Parathyroid adenoma (tissue), 2 donors: ENCODE results near the gene ZNF213.

Source experiments
- H2AFZ ChIP-seq: fragments of 300-600 bp; sonication (generic); one replicate; pipeline ENCODE4 v1.7.0; 2017; ENCODE audit warnings: antibody characterized with exemption, mild to moderate bottlenecking
- H3K27ac ChIP-seq: fragments of 300-600 bp; sonication (generic); one replicate; pipeline ENCODE4 v1.7.0; 2017
- H3K27me3 ChIP-seq: fragments of 300-600 bp; sonication (generic); one replicate; pipeline ENCODE4 v1.7.0; 2017; ENCODE audit warnings: low read length; ENCODE audit not compliant: control insufficient read depth, insufficient read depth
- H3K36me3 ChIP-seq: fragments of 300-600 bp; sonication (generic); one replicate; pipeline ENCODE4 v1.7.0; 2017; ENCODE audit warnings: low read length; ENCODE audit not compliant: control insufficient read depth, insufficient read depth
- H3K4me1 ChIP-seq: fragments of 300-600 bp; sonication (generic); one replicate; pipeline ENCODE4 v1.7.0; 2017; ENCODE audit warnings: control low read depth
- H3K4me2 ChIP-seq: fragments of 300-600 bp; sonication (generic); one replicate; pipeline ENCODE4 v1.7.0; 2017; ENCODE audit warnings: low read length
- H3K4me3 ChIP-seq: fragments of 300-600 bp; sonication (generic); one replicate; pipeline ENCODE4 v1.7.0; 2017; ENCODE audit warnings: low read depth, low read length
- H3K79me2 ChIP-seq: fragments of 300-600 bp; sonication (generic); one replicate; pipeline ENCODE4 v1.7.0; 2017; ENCODE audit warnings: control low read depth
- H3K9ac ChIP-seq: fragments of 300-600 bp; sonication (generic); one replicate; pipeline ENCODE4 v1.7.0; 2017; ENCODE audit warnings: mild to moderate bottlenecking
- H3K9me3 ChIP-seq: fragments of 300-600 bp; sonication (generic); one replicate; pipeline ENCODE4 v1.7.0; 2017; ENCODE audit warnings: low read length; ENCODE audit not compliant: control insufficient read depth
- TF ChIP-seq, protein P1 (sequence below): fragments of 300-600 bp; sonication (generic); IDR thresholded peaks from one replicate; pipeline ENCODE4 v1.7.0; 2017; ENCODE audit warnings: antibody characterized with exemption, mild to moderate bottlenecking
- donor health status: primary hyperparathyroidism.

The ZNF213 gene

DNA sequence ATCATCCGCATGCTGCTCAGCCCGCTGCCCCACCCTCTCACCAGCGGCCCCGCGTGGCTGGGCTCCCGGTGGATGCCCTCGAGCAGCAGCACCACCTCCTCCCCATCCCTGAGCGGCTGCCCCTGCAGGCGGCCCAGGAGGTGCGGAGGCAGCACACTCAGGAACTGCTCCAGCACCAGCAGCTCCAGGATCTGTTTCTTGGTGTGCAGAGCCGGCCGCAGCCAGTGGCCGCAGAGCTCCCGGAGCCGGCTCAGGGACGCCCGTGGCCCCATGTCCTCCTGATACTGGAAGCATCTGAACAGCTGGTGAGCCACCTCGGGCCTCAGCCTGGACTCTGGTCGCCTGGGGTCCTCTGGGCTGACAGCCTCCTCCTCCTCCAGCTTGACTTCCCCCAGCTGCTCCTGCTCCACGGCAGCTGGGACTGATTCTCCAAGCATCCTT lies 42.3 kb upstream of the ZNF213 start:
- Histone ChIP-seq H3K9me3 (no peaks in the 10 kb centered on the region), H3K36me3 (no peaks in the 10 kb centered on the region), H2AFZ (no peak overlapping the region), H3K9ac (no peak overlapping the region), H3K27me3 (no peaks in the 10 kb centered on the region), H3K4me2 (no peak overlapping the region), H3K4me1 (no peaks in the 10 kb centered on the region), H3K4me3 (no peak overlapping the region), H3K79me2 (no peaks in the 10 kb centered on the region), H3K27ac (no peak overlapping the region)
- TF ChIP-seq, protein P1, sequence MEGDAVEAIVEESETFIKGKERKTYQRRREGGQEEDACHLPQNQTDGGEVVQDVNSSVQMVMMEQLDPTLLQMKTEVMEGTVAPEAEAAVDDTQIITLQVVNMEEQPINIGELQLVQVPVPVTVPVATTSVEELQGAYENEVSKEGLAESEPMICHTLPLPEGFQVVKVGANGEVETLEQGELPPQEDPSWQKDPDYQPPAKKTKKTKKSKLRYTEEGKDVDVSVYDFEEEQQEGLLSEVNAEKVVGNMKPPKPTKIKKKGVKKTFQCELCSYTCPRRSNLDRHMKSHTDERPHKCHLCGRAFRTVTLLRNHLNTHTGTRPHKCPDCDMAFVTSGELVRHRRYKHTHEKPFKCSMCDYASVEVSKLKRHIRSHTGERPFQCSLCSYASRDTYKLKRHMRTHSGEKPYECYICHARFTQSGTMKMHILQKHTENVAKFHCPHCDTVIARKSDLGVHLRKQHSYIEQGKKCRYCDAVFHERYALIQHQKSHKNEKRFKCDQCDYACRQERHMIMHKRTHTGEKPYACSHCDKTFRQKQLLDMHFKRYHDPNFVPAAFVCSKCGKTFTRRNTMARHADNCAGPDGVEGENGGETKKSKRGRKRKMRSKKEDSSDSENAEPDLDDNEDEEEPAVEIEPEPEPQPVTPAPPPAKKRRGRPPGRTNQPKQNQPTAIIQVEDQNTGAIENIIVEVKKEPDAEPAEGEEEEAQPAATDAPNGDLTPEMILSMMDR, result no peak

GRCh38 chr16:3094289-3095027 lies 40.4 kb upstream of the ZNF213 start:
- Histone ChIP-seq H3K9me3 (no peaks in the 10 kb centered on the region), H2AFZ (no peak overlapping the region), H3K4me3 (no peak overlapping the region), H3K9ac (no peak overlapping the region), H3K27me3 (no peaks in the 10 kb centered on the region), H3K4me1 (peaks cover 2% of the 10 kb centered on the region), H3K27ac (no peak overlapping the region), H3K4me2 (no peak overlapping the region), H3K79me2 (no peaks in the 10 kb centered on the region), H3K36me3 (no peaks in the 10 kb centered on the region)
- TF ChIP-seq, protein P1, result peak; percentile 44

- no peaks in the 10 kb centered on the region for H3K79me2 ChIP-seq
- H3K4me3 ChIP-seq, result no peak overlapping the region
- no peaks in the 10 kb centered on the region for H3K27me3 ChIP-seq
- no peak overlapping the region for H2AFZ ChIP-seq
- no peaks in the 10 kb centered on the region for H3K36me3 ChIP-seq
- H3K9me3 ChIP-seq, result no peaks in the 10 kb centered on the region
- no peak overlapping the region for H3K4me2 ChIP-seq
- H3K9ac ChIP-seq, result no peak overlapping the region
- peaks cover 9% of the 10 kb centered on the region for H3K4me1 ChIP-seq
- TF ChIP-seq, protein P1, result no peak
- H3K27ac ChIP-seq, result no peak overlapping the region
These were observed 39.0 kb upstream of the ZNF213 start for GRCh38 chr16:3095869-3096268.

- TF ChIP-seq, protein P1, result no peak
- Histone ChIP-seq H3K4me1 (peaks cover 9% of the 10 kb centered on the region), H3K27me3 (no peaks in the 10 kb centered on the region), H3K79me2 (no peaks in the 10 kb centered on the region), H3K36me3 (no peaks in the 10 kb centered on the region), H3K4me3 (no peak overlapping the region), H3K4me2 (no peak overlapping the region), H3K9ac (no peak overlapping the region), H3K27ac (no peak overlapping the region), H2AFZ (no peak overlapping the region), H3K9me3 (no peaks in the 10 kb centered on the region)
These were observed 38.5 kb upstream of the ZNF213 start for GRCh38 chr16:3096362-3096761.

GRCh38 chr16:3097266-3097665 lies 37.6 kb upstream of the ZNF213 start:
- Histone ChIP-seq H3K27me3 (no peaks in the 10 kb centered on the region), H3K4me1 (peaks cover 9% of the 10 kb centered on the region)

More at GRCh38 chr16:3097266-3097665, 37.6 kb upstream of the ZNF213 start:
- TF ChIP-seq, protein P1, result no peak
- Histone ChIP-seq H3K9ac (no peak overlapping the region), H3K4me2 (no peak overlapping the region), H3K27ac (no peak overlapping the region), H2AFZ (no peak overlapping the region), H3K4me3 (no peak overlapping the region), H3K9me3 (no peaks in the 10 kb centered on the region), H3K36me3 (no peaks in the 10 kb centered on the region), H3K79me2 (no peaks in the 10 kb centered on the region)
